HG02623 (cell line): ENCODE results near the gene STIP1.

Experiments
- ATAC-seq: cut with Tn5 transposase; IDR thresholded peaks from one replicate; pipeline ENCODE4 v1.9.1; 2021; ENCODE audit warnings: moderate library complexity; ENCODE audit not compliant: unreplicated experiment

STIP1 gene

GRCh38 chr11:64220271-64220670 is 34.3 kb downstream of the STIP1 start:
- no peak for ATAC-seq

DNA sequence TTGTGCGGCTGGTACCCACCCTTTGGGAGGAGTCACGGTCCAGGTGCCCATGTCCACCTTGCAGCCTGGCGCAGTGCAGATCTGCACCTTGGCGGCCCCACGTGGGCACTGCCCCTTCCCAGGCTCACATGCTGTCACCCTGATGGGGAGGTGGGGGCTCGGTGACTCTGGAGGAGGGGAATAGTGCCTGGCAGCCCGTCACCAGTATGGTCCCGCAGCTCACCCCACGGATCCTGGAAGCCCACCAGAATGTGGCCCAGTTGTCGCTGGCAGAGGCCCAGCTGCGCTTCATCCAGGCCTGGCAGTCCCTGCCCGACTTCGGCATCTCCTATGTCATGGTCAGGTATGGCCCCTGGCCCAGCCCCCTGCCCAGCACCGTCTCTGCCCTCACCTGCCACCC is 34.8 kb downstream of the STIP1 start:
- ATAC-seq = no peak

- ATAC-seq = no peak
Measured at GRCh38 chr11:64222651-64223000, 36.7 kb downstream of the STIP1 start.

DNA sequence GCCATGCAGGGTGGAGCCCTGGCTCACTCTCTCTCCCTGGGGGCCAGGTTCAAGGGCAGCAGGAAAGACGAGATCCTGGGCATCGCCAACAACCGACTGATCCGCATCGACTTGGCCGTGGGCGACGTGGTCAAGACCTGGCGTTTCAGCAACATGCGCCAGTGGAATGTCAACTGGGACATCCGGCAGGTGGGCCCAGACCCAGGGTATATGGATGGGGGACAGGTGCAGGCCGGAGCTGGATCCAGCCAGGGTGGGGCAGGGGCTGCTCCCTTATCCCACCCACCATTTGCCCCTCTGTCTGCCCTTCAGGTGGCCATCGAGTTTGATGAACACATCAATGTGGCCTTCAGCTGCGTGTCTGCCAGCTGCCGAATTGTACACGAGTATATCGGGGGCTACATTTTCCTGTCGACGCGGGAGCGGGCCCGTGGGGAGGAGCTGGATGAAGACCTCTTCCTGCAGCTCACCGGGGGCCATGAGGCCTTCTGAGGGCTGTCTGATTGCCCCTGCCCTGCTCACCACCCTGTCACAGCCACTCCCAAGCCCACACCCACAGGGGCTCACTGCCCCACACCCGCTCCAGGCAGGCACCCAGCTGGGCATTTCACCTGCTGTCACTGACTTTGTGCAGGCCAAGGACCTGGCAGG is 37.2 kb downstream of the STIP1 start:
- ATAC-seq = no peak

DNA sequence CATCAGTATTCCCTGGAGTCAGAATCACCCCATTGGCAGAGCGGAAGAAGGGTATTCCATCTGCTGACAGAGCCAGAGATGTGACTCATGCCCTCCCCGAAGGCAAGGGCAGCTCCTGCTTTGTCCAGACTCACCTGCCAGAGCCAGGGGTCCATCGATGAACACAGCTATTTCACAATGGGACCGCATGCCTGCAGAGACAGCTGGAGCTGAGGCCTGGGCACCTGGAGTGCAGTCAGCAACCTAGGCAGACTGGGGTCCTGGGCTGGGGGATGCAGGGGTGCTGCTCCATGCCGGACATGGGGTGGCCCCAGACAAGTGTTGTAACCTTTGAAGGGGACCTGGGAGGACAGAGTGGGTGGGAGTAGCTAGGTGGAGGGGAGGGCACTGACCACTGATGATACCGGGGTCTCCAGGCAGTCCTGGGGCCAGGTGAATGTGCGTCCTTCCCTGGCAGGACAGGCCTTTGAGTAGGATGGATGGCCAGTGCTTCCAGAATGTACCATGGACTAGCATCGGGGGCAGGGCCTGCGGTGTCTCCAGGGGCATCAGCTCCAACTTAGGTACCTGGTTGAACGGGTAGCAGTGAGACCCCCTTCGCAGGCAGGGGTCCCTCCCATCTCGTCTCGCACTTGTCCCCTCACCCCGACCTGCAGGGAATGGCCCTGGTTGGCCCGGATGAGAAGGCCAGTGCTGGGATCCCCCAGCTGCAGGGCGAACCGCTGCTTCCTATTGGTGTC is 38.4 kb downstream of the STIP1 start:
- no peak for ATAC-seq

GRCh38 chr11:64224891-64225607 is 39.1 kb downstream of the STIP1 start:
- ATAC-seq = no peak

- peak; percentile 39 for ATAC-seq
Measured at GRCh38 chr11:64225608-64226506, 39.9 kb downstream of the STIP1 start, which contains the start of the genes NUDT22 and TRPT1. TSS of gene NUDT22 (plus strand) at chr11:64226274. CDS start at chr11:64226653, 379 bp downstream. TSS of gene TRPT1 (minus strand) at chr11:64226186. CDS start at chr11:64225860, 326 bp downstream.

GRCh38 chr11:64226507-64227051 is 40.6 kb downstream of the STIP1 start:
- no peak for ATAC-seq

DNA sequence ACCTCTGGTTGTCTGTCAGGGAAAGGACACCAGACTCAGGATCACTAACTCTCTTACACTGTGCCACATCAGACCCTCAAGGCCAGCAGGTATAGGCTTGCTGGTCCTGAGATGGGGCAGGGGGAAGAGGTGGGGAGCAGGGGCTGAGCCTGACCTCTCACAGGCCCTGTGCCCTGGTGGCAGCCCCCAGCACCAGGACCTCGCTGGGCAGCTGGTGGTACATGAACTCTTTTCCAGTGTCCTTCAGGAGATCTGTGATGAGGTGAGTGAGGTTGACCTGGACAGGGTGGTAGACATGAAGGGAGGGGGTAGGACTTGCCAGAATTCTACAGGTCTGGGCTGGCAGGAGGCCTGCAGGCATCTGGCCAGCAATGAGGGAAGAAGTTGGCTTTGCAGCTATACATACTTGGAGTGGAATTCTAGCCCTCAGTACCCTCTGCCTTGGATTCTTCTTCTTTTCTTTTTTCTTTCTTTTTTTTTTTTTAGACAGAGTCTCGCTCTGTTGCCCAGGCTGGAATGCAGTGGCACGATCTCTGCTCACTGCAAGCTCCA is 41.5 kb downstream of the STIP1 start:
- ATAC-seq = no peak

DNA sequence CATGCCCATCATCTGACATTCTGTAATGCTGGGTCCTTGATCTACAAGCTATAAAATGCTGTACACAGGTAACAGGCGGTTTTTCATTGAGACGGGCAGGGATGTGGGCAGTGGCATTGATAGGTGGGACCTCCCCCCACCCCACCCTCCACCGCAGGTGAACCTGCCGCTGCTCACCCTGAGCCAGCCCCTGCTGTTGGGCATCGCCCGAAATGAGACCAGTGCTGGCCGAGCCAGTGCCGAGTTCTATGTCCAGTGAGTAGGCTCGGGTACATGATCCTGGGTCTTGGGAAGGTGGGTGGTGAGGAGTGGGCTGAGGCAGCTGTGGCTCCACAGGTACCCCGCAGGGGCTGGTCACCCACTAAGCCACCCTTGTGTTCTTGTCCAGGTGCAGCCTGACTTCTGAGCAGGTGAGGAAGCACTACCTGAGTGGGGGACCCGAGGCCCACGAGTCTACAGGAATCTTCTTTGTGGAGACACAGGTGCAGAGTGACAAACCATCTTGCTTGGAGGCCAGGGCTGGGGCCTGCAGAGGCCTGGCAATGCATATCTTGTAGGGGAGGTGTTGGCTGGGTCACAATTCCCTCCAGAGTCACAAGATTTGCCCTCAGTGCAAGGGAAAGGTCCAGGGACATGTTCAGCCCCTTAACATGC is 43.2 kb downstream of the STIP1 start:
- no peak for ATAC-seq

GRCh38 chr11:64229744-64230170 is 43.8 kb downstream of the STIP1 start:
- no peak for ATAC-seq

- no peak for ATAC-seq
Measured at GRCh38 chr11:64230171-64230984, 44.4 kb downstream of the STIP1 start, which contains the start of gene DNAJC4. TSS of gene DNAJC4 (plus strand) at chr11:64230548. CDS start at chr11:64230855, 307 bp downstream.

DNA sequence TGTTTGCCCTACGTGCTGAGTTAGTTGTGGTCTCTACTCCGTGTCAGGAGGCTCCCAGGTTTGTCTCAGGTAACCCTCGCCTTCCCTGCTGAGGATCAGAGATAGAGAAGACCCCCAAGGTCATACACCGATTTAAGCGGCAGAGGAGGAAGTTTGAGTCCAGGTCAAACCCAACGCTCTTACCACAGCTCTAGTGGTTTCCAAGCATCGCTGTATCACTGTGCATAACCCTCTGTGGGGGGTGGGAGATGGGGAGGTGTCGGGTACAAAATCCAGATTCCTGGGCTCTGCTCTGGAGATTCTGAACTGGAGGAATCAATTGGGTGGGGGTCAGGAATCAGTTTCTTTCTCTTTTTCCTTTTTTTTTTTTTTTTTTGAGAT is 45.0 kb downstream of the STIP1 start:
- ATAC-seq = no peak

DNA sequence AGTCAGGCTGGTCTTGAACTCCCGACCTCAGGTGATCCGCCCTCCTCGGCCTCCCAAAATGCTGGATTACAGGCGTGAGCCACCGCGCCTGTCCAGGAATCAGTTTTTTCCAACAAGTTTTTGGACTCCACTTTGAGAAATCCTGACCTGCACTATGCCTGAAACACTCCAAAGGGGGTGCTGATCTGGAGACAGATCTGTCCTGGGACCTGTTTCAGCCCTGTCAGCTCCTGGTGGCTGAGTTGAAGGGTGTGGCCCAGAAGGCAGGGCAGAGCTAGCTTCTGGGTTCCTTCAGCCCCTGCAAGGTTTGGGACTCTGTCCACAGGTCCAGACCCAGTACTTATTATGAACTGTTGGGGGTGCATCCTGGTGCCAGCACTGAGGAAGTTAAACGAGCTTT is 45.6 kb downstream of the STIP1 start:
- no peak for ATAC-seq

GRCh38 chr11:64232182-64232966 is 46.4 kb downstream of the STIP1 start:
- no peak for ATAC-seq

GRCh38 chr11:64232967-64233315 is 47.0 kb downstream of the STIP1 start:
- no peak for ATAC-seq

DNA sequence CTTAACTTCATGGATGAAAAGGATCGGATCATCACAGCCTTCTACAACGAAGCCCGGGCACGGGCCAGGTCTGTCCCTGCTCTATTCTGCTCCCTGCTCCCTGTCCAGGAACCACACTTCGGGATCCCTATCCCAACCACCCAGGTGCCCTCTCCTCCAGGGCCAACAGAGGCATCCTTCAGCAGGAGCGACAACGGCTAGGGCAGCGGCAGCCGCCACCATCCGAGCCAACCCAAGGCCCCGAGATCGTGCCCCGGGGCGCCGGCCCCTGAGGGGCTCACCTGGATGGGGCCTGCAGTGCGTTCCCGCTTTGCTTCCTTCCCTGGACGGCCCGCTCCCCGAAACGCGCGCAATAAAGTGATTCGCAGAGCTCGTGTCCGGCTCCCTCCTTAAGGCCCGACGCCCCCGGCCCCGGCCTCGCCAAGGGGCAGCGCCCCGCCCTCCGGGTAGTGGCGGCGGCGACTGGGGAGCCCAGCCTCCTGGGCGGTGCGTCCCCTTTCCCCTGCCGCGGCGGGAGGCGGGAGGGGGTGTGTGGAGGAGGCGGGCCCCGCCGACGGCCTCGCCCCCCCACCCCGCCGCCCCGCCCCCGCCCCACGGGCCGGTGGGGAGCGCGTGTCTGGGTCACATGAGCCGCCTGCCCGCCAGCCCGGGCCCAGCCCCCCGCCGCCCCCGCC is 48.1 kb downstream of the STIP1 start, which contains the start of gene VEGFB:
VEGFB (plus strand) TSS at position 672 of the 674 bp plus-strand sequence. CDS start 250 bp downstream, outside the sequence.
- ATAC-seq = peak; percentile 34
